ENCODE results near the gene HOXC5.
A peak's percentile ranks its signal among the peaks of the same experiment; 100 is the strongest.

Gene HOXC5

GRCh38 chr12:54008260-54008552, 24.6 kb upstream of the HOXC5 start:
- no peak for DNase-seq

- DNase-seq: no peak
Measured at GRCh38 chr12:54009171-54010052, 23.4 kb upstream of the HOXC5 start.

GRCh38 chr12:54010053-54010971, 22.5 kb upstream of the HOXC5 start:
- DNase-seq: no peak

GRCh38 chr12:54010972-54011664, 21.7 kb upstream of the HOXC5 start:
- DNase-seq: no peak

GRCh38 chr12:54011665-54012532, 21.0 kb upstream of the HOXC5 start:
- DNase-seq: no peak

- no peak for DNase-seq
Measured at GRCh38 chr12:54012631-54013409, 20.0 kb upstream of the HOXC5 start.

GRCh38 chr12:54014377-54015017, 18.4 kb upstream of the HOXC5 start:
- no peak for DNase-seq

GRCh38 chr12:54015018-54015931, 17.6 kb upstream of the HOXC5 start:
- no peak for DNase-seq

- no peak for DNase-seq
Measured at GRCh38 chr12:54016051-54016450, 16.8 kb upstream of the HOXC5 start.

- no peak for DNase-seq
Measured at GRCh38 chr12:54016478-54016964, 16.3 kb upstream of the HOXC5 start.

GRCh38 chr12:54017027-54017788, 15.6 kb upstream of the HOXC5 start:
- DNase-seq: peak; percentile 72

GRCh38 chr12:54017878-54018467, 14.9 kb upstream of the HOXC5 start:
- peak; percentile 72 for DNase-seq

GRCh38 chr12:54018468-54018984, 14.3 kb upstream of the HOXC5 start:
- DNase-seq: peak; percentile 23

GRCh38 chr12:54019091-54019811, 13.6 kb upstream of the HOXC5 start:
- no peak for DNase-seq

GRCh38 chr12:54019924-54020590, 12.8 kb upstream of the HOXC5 start:
- no peak for DNase-seq

- DNase-seq: no peak
Measured at GRCh38 chr12:54020591-54021405, 12.1 kb upstream of the HOXC5 start.

Data from NCI-H2227 treated with DMSO at 0.1 percent for 48 hours (cell line).